CD14-positive monocyte (primary cell): Measurements from ENCODE around the gene CHPF. TPM values are rescaled to one million over a fixed set of nuclear protein-coding genes. Genes with fewer than 3 reads are reported as not detected.
A peak's percentile ranks its signal among the peaks of the same experiment; 100 is the strongest.

ENCODE experiments used
- DNase-seq, 3 donors: peaks; one replicate each; pipeline ENCODE4 v3.0.0-alpha.2; 2011 to 2022
- H2AFZ ChIP-seq: 2 replicates; pipeline ENCODE4 v1.6.0; 2012; ENCODE audit warnings: mild to moderate bottlenecking, low read depth, low read length, inconsistent platforms; ENCODE audit not compliant: insufficient read depth, poor library complexity, severe bottlenecking
- H3K27ac ChIP-seq, 2 donors: 1 replicate in 1 of 2; 2 replicates in 1 of 2; pipeline ENCODE4 v1.5.1; 2012 to 2013; ENCODE audit warnings: low read length in 2 of 2, control low read depth in 1 of 2, inconsistent platforms in 1 of 2, low read depth in 1 of 2, mild to moderate bottlenecking in 1 of 2
- H3K27me3 ChIP-seq, 2 donors: one replicate each; pipeline versions ENCODE4 v1.6.0 to v1.6.1; 2011 to 2013; ENCODE audit warnings: low read length in 2 of 2; ENCODE audit not compliant: control insufficient read depth in 2 of 2, insufficient read depth in 2 of 2
- H3K36me3 ChIP-seq, 2 donors: replicated peaks in 1 of 2; 1 replicate in 1 of 2; 2 replicates in 1 of 2; pipeline versions ENCODE4 v1.5.1 to v1.6.1; 2012 to 2013; ENCODE audit warnings: low read length in 2 of 2, control low read depth in 1 of 2, inconsistent platforms in 1 of 2, mild to moderate bottlenecking in 1 of 2; ENCODE audit not compliant: insufficient read depth in 2 of 2, control insufficient read depth in 1 of 2
- H3K4me1 ChIP-seq, 2 donors: 1 replicate in 1 of 2; 2 replicates in 1 of 2; pipeline versions ENCODE4 v1.5.1 to v1.6.1; 2012 to 2013; ENCODE audit warnings: low read length in 2 of 2, control low read depth in 1 of 2, inconsistent platforms in 1 of 2, mild to moderate bottlenecking in 1 of 2, moderate library complexity in 1 of 2; ENCODE audit not compliant: insufficient read depth in 2 of 2, control insufficient read depth in 1 of 2
- H3K4me2 ChIP-seq: replicated peaks from 2 replicates; pipeline ENCODE3; 2012; ENCODE audit warnings: low read length, moderate library complexity, mild to moderate bottlenecking; ENCODE audit not compliant: poor library complexity, severe bottlenecking; ENCODE audit errors: extremely low read depth
- H3K4me3 ChIP-seq, 3 experiments: fragments of 200-600 bp in 1 of 3; sonication (generic) in 1 of 3; replicated peaks in 1 of 3; 1 replicate in 2 of 3; 2 replicates in 1 of 3; pipeline ENCODE4 v1.5.1; 2011 to 2013; ENCODE audit warnings: low read length in 3 of 3, mild to moderate bottlenecking in 3 of 3, control low read depth in 2 of 3, low read depth in 2 of 3, inconsistent platforms in 1 of 3, moderate library complexity in 1 of 3
- H3K79me2 ChIP-seq: 2 replicates; pipeline ENCODE4 v1.6.0; 2012; ENCODE audit warnings: mild to moderate bottlenecking, control low read depth, inconsistent platforms, low read length, moderate library complexity; ENCODE audit not compliant: insufficient read depth
- H3K9ac ChIP-seq: 2 replicates; pipeline ENCODE4 v1.6.0; 2017; ENCODE audit warnings: low read length, mild to moderate bottlenecking; ENCODE audit not compliant: insufficient read depth, poor library complexity, severe bottlenecking
- H3K9me3 ChIP-seq, 2 donors: replicated peaks in 1 of 2; 1 replicate in 1 of 2; 2 replicates in 1 of 2; pipeline versions ENCODE4 v1.5.1 to v1.6.1; 2012 to 2013; ENCODE audit warnings: low read length in 2 of 2, control low read depth in 1 of 2; ENCODE audit not compliant: control insufficient read depth in 1 of 2, insufficient read depth in 1 of 2
- H4K20me1 ChIP-seq: 2 replicates; pipeline ENCODE4 v1.6.0; 2012; ENCODE audit warnings: mild to moderate bottlenecking, low read length, control low read depth, moderate library complexity; ENCODE audit not compliant: insufficient read depth
- H3K27ac Mint-ChIP-seq, 7 donors: one replicate each; pipeline ENCODE4 v1.8.0; 2020; ENCODE audit warnings: mild to moderate bottlenecking in 7 of 7, mixed read lengths in 7 of 7, moderate library complexity in 6 of 7, inconsistent platforms in 2 of 7
- H3K27me3 Mint-ChIP-seq, 3 donors: one replicate each; pipeline ENCODE4 v1.8.0; 2021 to 2022; ENCODE audit warnings: low read depth in 3 of 3, mild to moderate bottlenecking in 3 of 3, mixed read lengths in 3 of 3, moderate library complexity in 3 of 3, inconsistent platforms in 1 of 3
- H3K36me3 Mint-ChIP-seq, 2 donors: one replicate each; pipeline ENCODE4 v1.8.0; 2020; ENCODE audit warnings: mixed read lengths in 2 of 2, inconsistent platforms in 1 of 2, mild to moderate bottlenecking in 1 of 2
- H3K4me1 Mint-ChIP-seq: one replicate; pipeline ENCODE4 v1.8.0; 2020; ENCODE audit warnings: mild to moderate bottlenecking, mixed read lengths
- H3K4me3 Mint-ChIP-seq, 2 donors: one replicate each; pipeline ENCODE4 v1.8.0; 2020; ENCODE audit warnings: mild to moderate bottlenecking in 2 of 2, mixed read lengths in 2 of 2, moderate library complexity in 1 of 2
- H3K9me3 Mint-ChIP-seq, 7 donors: one replicate each; pipeline ENCODE4 v1.8.0; 2020 to 2022; ENCODE audit warnings: mixed read lengths in 7 of 7, mild to moderate bottlenecking in 6 of 7, moderate library complexity in 6 of 7, inconsistent platforms in 2 of 7
- CTCF ChIP-seq: fragments of 200-600 bp; IDR thresholded peaks from one replicate; pipeline ENCODE4 v1.8.0; 2022; ENCODE audit warnings: antibody characterized with exemption, mild to moderate bottlenecking
- WGBS: methylation state at CpG from one replicate; pipeline ENCODE4 v1.1.5; 2013; ENCODE audit warnings: missing lambda C conversion rate; ENCODE audit not compliant: insufficient coverage; 5-methylcytosine and 5-hydroxymethylcytosine counted together
- intact Hi-C, 2 donors: fragments of 100-400 bp; cut with micrococcal nuclease; formaldehyde crosslinking; loops; one replicate each; pipeline versions ENCODE4 v1.15.0 to v1.15.1; 2023
- polyA plus RNA-seq, 3 donors: library from polyadenylated mRNA; depleted of rRNA in 1 of 3; unstranded in 2 of 3; stranded (reverse) in 1 of 3; fragments of 300-500 nt in 2 of 3; fragments of >200 nt in 1 of 3; fragmentation: Illumina TruSeq in 2 of 3; gene quantifications; 1 replicate in 2 of 3; 2 replicates in 1 of 3; pipeline ENCODE4 v1.2.3, GENCODE V29; 2012 to 2021

The CHPF gene
- polyA plus RNA-seq, 3 donors: 0.09 to 0.32 (median 0.09) TPM

GRCh38 chr2:219553463-219553963 lies 9.9 kb upstream of the CHPF start:
- H3K9me3 ChIP-seq: peaks cover 0 to 5% of the 10 kb centered on the region in 2 donors
- peaks cover 0 to 9% (median 3%) of the 10 kb centered on the region in 7 donors for H3K9me3 Mint-ChIP-seq
- H3K4me3 Mint-ChIP-seq: peak overlapping the region in 1 of 2 donors; percentile 77
- H3K27me3 Mint-ChIP-seq: peaks cover 33 to 54% (median 44%) of the 10 kb centered on the region in 3 donors
- no peaks in the 10 kb centered on the region for H3K36me3 ChIP-seq
- H3K9ac ChIP-seq: no peak overlapping the region
- TF ChIP-seq CTCF: no peak
- peaks cover 12 to 18% of the 10 kb centered on the region in 2 donors for H3K4me1 ChIP-seq
- peaks cover 17 to 44% of the 10 kb centered on the region in 2 donors for H3K27me3 ChIP-seq
- H3K4me2 ChIP-seq: peak overlapping the region; percentile 82
- WGBS: 84% methylated on average over 10 of the region's 12 CpGs
- H3K36me3 Mint-ChIP-seq: peaks cover 0 to 3% of the 10 kb centered on the region in 2 donors
- no peaks in the 10 kb centered on the region for H4K20me1 ChIP-seq
- H2AFZ ChIP-seq: no peak overlapping the region
- no peak overlapping the region for H3K27ac Mint-ChIP-seq
- no peaks in the 10 kb centered on the region for H3K79me2 ChIP-seq
- DNase-seq: no peak
- H3K4me3 ChIP-seq: no peak overlapping the region
- no peak overlapping the region for H3K27ac ChIP-seq
- H3K4me1 Mint-ChIP-seq: peaks cover 8% of the 10 kb centered on the region
- intact Hi-C loops: loop anchor here (5.0 kb wide), 1 partner anchor 44 kb away; the partner anchor contains the start of gene STK11IP (in 2 of the 2)

DNA sequence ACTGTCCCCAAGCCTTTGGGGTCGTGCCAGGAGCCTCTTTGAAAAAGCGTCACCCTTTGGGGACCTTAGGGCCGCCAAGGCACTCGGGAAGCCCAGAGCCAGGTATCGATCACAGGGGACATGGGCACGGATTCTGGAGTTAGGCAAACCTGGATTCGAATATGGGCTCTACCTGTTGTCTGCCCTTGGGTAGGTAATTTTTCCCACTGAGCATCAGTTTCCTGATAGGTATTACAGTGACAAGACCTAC lies 9.5 kb upstream of the CHPF start:
- Mint-ChIP-seq H3K9me3 (peaks cover 0 to 9% (median 3%) of the 10 kb centered on the region in 7 donors), H3K27me3 (peaks cover 35 to 57% (median 44%) of the 10 kb centered on the region in 3 donors), H3K4me1 (peaks cover 8% of the 10 kb centered on the region), H3K36me3 (peaks cover 0 to 3% of the 10 kb centered on the region in 2 donors), H3K27ac (no peak overlapping the region), H3K4me3 (peak overlapping the region in 1 of 2 donors; percentile 77)
- intact Hi-C loops: loop anchor here (5.0 kb wide), 1 partner anchor 44 kb away; the partner anchor contains the start of gene STK11IP (in 2 of the 2)
- no peak for TF ChIP-seq CTCF
- H3K4me3 ChIP-seq: peak overlapping the region in 1 of 3 experiments; percentile 71
- peaks cover 0 to 5% of the 10 kb centered on the region in 2 donors for H3K9me3 ChIP-seq
- H3K36me3 ChIP-seq: no peaks in the 10 kb centered on the region
- peaks cover 12 to 18% of the 10 kb centered on the region in 2 donors for H3K4me1 ChIP-seq
- H3K27me3 ChIP-seq: peaks cover 17 to 44% of the 10 kb centered on the region in 2 donors
- no peaks in the 10 kb centered on the region for H3K79me2 ChIP-seq
- no peak overlapping the region for H3K9ac ChIP-seq
- no peaks in the 10 kb centered on the region for H4K20me1 ChIP-seq
- peak overlapping the region; percentile 74 for H2AFZ ChIP-seq
- DNase-seq: no peak
- 36% methylated on average over 5 of the region's 7 CpGs for WGBS
- no peak overlapping the region for H3K27ac ChIP-seq
- peak overlapping the region; percentile 82 for H3K4me2 ChIP-seq
